Measurements from ENCODE around the gene AHDC1. TPM values are rescaled to one million over a fixed set of nuclear protein-coding genes. Genes with fewer than 3 reads are reported as not detected.

The AHDC1 gene
- polyA plus RNA-seq, 1 donor from 2014 or later, result 5.3 TPM

DNA sequence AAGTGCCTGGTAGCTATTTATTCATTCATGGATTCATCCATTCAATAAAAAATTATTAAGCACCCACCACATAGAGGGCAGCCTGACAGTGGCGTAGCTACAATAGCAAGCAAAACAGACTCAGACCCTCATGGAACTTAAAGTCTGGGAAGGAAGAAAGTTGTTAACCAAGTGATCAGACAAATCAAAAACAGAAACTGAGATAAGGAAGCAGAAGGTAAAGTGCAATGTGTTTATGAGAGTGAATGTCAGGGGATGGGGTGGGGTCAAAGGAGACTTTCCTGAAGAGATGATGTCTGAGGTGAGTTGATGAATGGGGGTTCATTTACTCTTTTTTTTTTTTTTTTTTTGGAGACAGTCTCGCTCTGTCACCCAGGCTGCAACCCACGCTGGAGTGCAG lies 111.1 kb downstream of the AHDC1 start:
- TF ChIP-seq EZH2 (IDR thresholded peaks at IDR 0.05; ENCODE audit: borderline replicate concordance, insufficient read depth, low read length, poor library complexity, severe bottlenecking), result no peak
- no peak for TF ChIP-seq EP300 (conservative IDR thresholded peaks at IDR 0.05; ENCODE audit: poor library complexity, severe bottlenecking)
- TF ChIP-seq CTCF (IDR thresholded peaks at IDR 0.05; ENCODE audit: poor library complexity, severe bottlenecking), result no peak
- TF ChIP-seq TAF1 (IDR thresholded peaks at IDR 0.05; ENCODE audit: low read depth), result no peak
- no peak for TF ChIP-seq SMC3 (conservative IDR thresholded peaks at IDR 0.05; ENCODE audit: poor library complexity)
- TF ChIP-seq MXI1 (conservative IDR thresholded peaks at IDR 0.05; ENCODE audit: poor library complexity, severe bottlenecking), result no peak
- TF ChIP-seq, protein P1, sequence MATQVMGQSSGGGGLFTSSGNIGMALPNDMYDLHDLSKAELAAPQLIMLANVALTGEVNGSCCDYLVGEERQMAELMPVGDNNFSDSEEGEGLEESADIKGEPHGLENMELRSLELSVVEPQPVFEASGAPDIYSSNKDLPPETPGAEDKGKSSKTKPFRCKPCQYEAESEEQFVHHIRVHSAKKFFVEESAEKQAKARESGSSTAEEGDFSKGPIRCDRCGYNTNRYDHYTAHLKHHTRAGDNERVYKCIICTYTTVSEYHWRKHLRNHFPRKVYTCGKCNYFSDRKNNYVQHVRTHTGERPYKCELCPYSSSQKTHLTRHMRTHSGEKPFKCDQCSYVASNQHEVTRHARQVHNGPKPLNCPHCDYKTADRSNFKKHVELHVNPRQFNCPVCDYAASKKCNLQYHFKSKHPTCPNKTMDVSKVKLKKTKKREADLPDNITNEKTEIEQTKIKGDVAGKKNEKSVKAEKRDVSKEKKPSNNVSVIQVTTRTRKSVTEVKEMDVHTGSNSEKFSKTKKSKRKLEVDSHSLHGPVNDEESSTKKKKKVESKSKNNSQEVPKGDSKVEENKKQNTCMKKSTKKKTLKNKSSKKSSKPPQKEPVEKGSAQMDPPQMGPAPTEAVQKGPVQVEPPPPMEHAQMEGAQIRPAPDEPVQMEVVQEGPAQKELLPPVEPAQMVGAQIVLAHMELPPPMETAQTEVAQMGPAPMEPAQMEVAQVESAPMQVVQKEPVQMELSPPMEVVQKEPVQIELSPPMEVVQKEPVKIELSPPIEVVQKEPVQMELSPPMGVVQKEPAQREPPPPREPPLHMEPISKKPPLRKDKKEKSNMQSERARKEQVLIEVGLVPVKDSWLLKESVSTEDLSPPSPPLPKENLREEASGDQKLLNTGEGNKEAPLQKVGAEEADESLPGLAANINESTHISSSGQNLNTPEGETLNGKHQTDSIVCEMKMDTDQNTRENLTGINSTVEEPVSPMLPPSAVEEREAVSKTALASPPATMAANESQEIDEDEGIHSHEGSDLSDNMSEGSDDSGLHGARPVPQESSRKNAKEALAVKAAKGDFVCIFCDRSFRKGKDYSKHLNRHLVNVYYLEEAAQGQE (IDR thresholded peaks at IDR 0.05; ENCODE audit: borderline replicate concordance), result no peak
- TF ChIP-seq RAD21 (conservative IDR thresholded peaks at IDR 0.05), result no peak
- TF ChIP-seq POLR2AphosphoS5 (IDR thresholded peaks at IDR 0.05), result no peak
- Histone ChIP-seq H3K9ac (ENCODE audit: low read length) (no peak overlapping the region), H3K36me3 (ENCODE audit: insufficient read depth, low read length) (no peaks in the 10 kb centered on the region), H3F3A (ENCODE audit: insufficient read depth, low read length, poor library complexity, severe bottlenecking) (peaks cover 3% of the 10 kb centered on the region), H3K9me2 (ENCODE audit: insufficient read depth, low read length) (no peaks in the 10 kb centered on the region), H3K4me3 (ENCODE audit: low read length) (no peak overlapping the region), H3K4me2 (ENCODE audit: low read length) (no peak overlapping the region), H3K9me3 (ENCODE audit: low read length) (no peaks in the 10 kb centered on the region), H3K27ac (ENCODE audit: low read length) (no peak overlapping the region), H2AFZ (ENCODE audit: low read depth, low read length) (no peak overlapping the region), H3K79me2 (replicated peaks; ENCODE audit: insufficient read depth, low read length) (peaks cover 14% of the 10 kb centered on the region), H4K20me1 (ENCODE audit: insufficient read depth) (no peaks in the 10 kb centered on the region), H3K27me3 (ENCODE audit: insufficient read depth, low read depth, low read length) (no peaks in the 10 kb centered on the region)

GRCh38 chr1:27491748-27492700 lies 111.9 kb downstream of the AHDC1 start:
- no peaks in the 10 kb centered on the region for H3K9me3 ChIP-seq (ENCODE audit: low read length)
- no peaks in the 10 kb centered on the region for H3K27me3 ChIP-seq (ENCODE audit: insufficient read depth, low read depth, low read length)
- no peak overlapping the region for H3K9ac ChIP-seq (ENCODE audit: low read length)
- H4K20me1 ChIP-seq (ENCODE audit: insufficient read depth), result no peaks in the 10 kb centered on the region
- no peaks in the 10 kb centered on the region for H3K36me3 ChIP-seq (ENCODE audit: insufficient read depth, low read length)
- no peak overlapping the region for H2AFZ ChIP-seq (ENCODE audit: low read depth, low read length)
- peaks cover 4% of the 10 kb centered on the region for H3F3A ChIP-seq (ENCODE audit: insufficient read depth, low read length, poor library complexity, severe bottlenecking)
- no peak overlapping the region for H3K4me2 ChIP-seq (ENCODE audit: low read length)
- H3K4me3 ChIP-seq (ENCODE audit: low read length), result no peak overlapping the region
- peaks cover 14% of the 10 kb centered on the region for H3K79me2 ChIP-seq (replicated peaks; ENCODE audit: insufficient read depth, low read length)
- TF ChIP-seq EP300 (conservative IDR thresholded peaks at IDR 0.05; ENCODE audit: poor library complexity, severe bottlenecking), result no peak
- no peak for TF ChIP-seq TAF1 (IDR thresholded peaks at IDR 0.05; ENCODE audit: low read depth)
- no peak for TF ChIP-seq RAD21 (conservative IDR thresholded peaks at IDR 0.05)
- TF ChIP-seq SMC3 (conservative IDR thresholded peaks at IDR 0.05; ENCODE audit: poor library complexity), result no peak
- no peak for TF ChIP-seq MXI1 (conservative IDR thresholded peaks at IDR 0.05; ENCODE audit: poor library complexity, severe bottlenecking)
- TF ChIP-seq, protein P1 (IDR thresholded peaks at IDR 0.05; ENCODE audit: borderline replicate concordance), result no peak
- TF ChIP-seq EZH2 (IDR thresholded peaks at IDR 0.05; ENCODE audit: borderline replicate concordance, insufficient read depth, low read length, poor library complexity, severe bottlenecking), result no peak
- no peak for TF ChIP-seq POLR2AphosphoS5 (IDR thresholded peaks at IDR 0.05)
- TF ChIP-seq CTCF (IDR thresholded peaks at IDR 0.05; ENCODE audit: poor library complexity, severe bottlenecking), result no peak
- no peak overlapping the region for H3K27ac ChIP-seq (ENCODE audit: low read length)
- H3K9me2 ChIP-seq (ENCODE audit: insufficient read depth, low read length), result no peaks in the 10 kb centered on the region

Data from neural cell (in vitro differentiated cells).